H1 (cell line): ENCODE measurements around the gene PAQR5. TPM values are rescaled to one million over a fixed set of nuclear protein-coding genes. Genes with fewer than 3 reads are reported as not detected.

ENCODE experiments used
- NANOG ChIP-seq: IDR thresholded peaks from 2 replicates; pipeline ENCODE4 v1.6.1; 2011; ENCODE audit warnings: low read length, low read depth, mild to moderate bottlenecking, inconsistent platforms; ENCODE audit not compliant: insufficient read depth, poor library complexity, severe bottlenecking
- polyA plus RNA-seq, 7 experiments: library from polyadenylated mRNA; depleted of rRNA in 3 of 7; stranded (reverse) in 5 of 7; unstranded in 2 of 7; fragments of >200 nt in 5 of 7; fragments of 200-250 nt in 2 of 7; gene quantifications; 1 replicate in 5 of 7; 2 replicates in 1 of 7; 4 replicates in 1 of 7; pipeline versions ENCODE4 v1.2.1 to v1.2.3, GENCODE V29; 2011 to 2013; ENCODE audit warnings: missing spikeins in 2 of 7, mixed read lengths in 2 of 7
- total RNA-seq: library from RNA; stranded (reverse); fragmentation: NEBNext Ultra II Directional; extraction: Animal tissue kit (Norgen Biotek cat#: 25700); gene quantifications from 2 replicates; pipeline ENCODE4 v1.2.1, GENCODE V29; 2021
- TF ChIP-seq, protein P1 (sequence below): IDR thresholded peaks from 2 replicates; pipeline ENCODE4 v1.6.1; 2011; ENCODE audit warnings: low read depth, mild to moderate bottlenecking, low read length; ENCODE audit not compliant: insufficient read depth

The PAQR5 gene
- total and polyA plus RNA-seq, 2 of the 8 experiments (the other 6 are each of a cell fraction or from before 2014, with no cell fraction given): 8.7 to 18.1 TPM

DNA sequence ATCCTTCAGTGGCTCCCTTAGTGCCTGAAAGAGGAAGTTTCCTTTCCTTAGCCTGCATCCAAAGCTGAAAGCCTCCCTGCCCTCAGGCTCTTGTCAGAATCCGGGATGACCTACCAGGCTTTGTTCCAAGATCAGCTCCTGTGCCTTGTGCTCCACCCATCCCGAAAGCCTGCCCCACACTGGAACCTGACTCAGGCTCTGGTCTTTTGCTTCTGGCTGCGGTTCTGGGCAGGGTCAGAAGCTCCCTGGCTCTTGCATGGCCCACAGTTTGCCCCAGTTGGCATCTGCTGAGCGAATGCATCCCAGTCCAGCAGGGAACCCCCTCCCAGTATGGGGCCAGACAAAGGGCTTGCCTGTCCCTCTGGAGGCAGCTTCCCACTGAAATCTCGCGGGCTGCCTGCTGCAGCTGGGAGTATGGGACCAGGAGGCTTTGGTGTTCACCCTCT is 89.6 kb downstream of the PAQR5 start (continued):
- TF ChIP-seq, protein P1, sequence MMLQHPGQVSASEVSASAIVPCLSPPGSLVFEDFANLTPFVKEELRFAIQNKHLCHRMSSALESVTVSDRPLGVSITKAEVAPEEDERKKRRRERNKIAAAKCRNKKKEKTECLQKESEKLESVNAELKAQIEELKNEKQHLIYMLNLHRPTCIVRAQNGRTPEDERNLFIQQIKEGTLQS: no peak
- no peak for TF ChIP-seq NANOG
